ENCODE data around the gene LRRC4.

GRCh38 chr7:128008744-128009143, 22.5 kb downstream of the LRRC4 start:
- TF ChIP-seq CTCF (IDR thresholded peaks at IDR 0.05 in 8 of 11, conservative IDR thresholded peaks at IDR 0.05 in 3 of 11) (no peak), POLR2AphosphoS5 (IDR thresholded peaks at IDR 0.05) (no peak)

All from spleen (tissue), 7 donors.